BJ (cell line): Measurements from ENCODE around the gene CDC42BPA. TPM values are rescaled to one million over a fixed set of nuclear protein-coding genes. Genes with fewer than 3 reads are reported as not detected.
"Not testable (repeated sequence)": the region's sequence is repeated elsewhere in the genome, so short reads cannot be mapped to it uniquely, and the experiment has no call there.

Experiments
- CTCF ChIA-PET: fragments of 350-600 bp; formaldehyde crosslinking; extraction: SDS; loops from one replicate; lab custom pipeline; 2021; ENCODE audit warnings: antibody characterized with exemption, inconsistent platforms; lab: Yijun Ruan, JAX
- POLR2A ChIA-PET: fragments of 300-600 bp; sonication (Branson Sonifier 250); formaldehyde crosslinking; extraction: SDS; loops from one replicate; lab custom pipeline; 2021; ENCODE audit warnings: antibody characterized with exemption; lab: Charles Lee
- DNase-seq: peaks from one replicate; pipeline ENCODE4 v3.0.0-alpha.2; 2011; ENCODE audit warnings: low read depth
- H3K27me3 ChIP-seq: 2 replicates; pipeline ENCODE4 v1.6.0; 2011; ENCODE audit warnings: low read length; ENCODE audit not compliant: control insufficient read depth, insufficient read depth
- H3K36me3 ChIP-seq: 2 replicates; pipeline ENCODE4 v1.5.1; 2011; ENCODE audit warnings: low read length; ENCODE audit not compliant: control insufficient read depth, insufficient read depth
- H3K4me3 ChIP-seq: 2 replicates; pipeline ENCODE4 v1.5.1; 2011; ENCODE audit warnings: low read depth, mild to moderate bottlenecking, control low read depth, low read length
- polyA plus RNA-seq: library from polyadenylated mRNA; depleted of rRNA; stranded (reverse); fragments of >200 nt; gene quantifications from 2 replicates; pipeline ENCODE4 v1.2.3, GENCODE V29; 2011
- TF ChIP-seq, protein P1 (sequence below): IDR thresholded peaks from 2 replicates; pipeline ENCODE4 v1.5.1; 2011; ENCODE audit warnings: low read depth, mild to moderate bottlenecking, control low read depth, inconsistent platforms, low read length, moderate library complexity; ENCODE audit not compliant: insufficient read depth

CDC42BPA gene
- polyA plus RNA-seq, 1 experiment: 17.9 TPM

- ChIA-PET POLR2A (no interaction called here), CTCF (interaction anchor here (1.0 kb wide), 1 partner anchor 15 kb away, joined by 3 read pairs; no protein-coding TSS in a partner anchor)
- TF ChIP-seq, protein P1, sequence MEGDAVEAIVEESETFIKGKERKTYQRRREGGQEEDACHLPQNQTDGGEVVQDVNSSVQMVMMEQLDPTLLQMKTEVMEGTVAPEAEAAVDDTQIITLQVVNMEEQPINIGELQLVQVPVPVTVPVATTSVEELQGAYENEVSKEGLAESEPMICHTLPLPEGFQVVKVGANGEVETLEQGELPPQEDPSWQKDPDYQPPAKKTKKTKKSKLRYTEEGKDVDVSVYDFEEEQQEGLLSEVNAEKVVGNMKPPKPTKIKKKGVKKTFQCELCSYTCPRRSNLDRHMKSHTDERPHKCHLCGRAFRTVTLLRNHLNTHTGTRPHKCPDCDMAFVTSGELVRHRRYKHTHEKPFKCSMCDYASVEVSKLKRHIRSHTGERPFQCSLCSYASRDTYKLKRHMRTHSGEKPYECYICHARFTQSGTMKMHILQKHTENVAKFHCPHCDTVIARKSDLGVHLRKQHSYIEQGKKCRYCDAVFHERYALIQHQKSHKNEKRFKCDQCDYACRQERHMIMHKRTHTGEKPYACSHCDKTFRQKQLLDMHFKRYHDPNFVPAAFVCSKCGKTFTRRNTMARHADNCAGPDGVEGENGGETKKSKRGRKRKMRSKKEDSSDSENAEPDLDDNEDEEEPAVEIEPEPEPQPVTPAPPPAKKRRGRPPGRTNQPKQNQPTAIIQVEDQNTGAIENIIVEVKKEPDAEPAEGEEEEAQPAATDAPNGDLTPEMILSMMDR: no peak
- Histone ChIP-seq H3K27me3 (no peaks in the 10 kb centered on the region), H3K4me3 (no peak overlapping the region), H3K36me3 (0 out of 2 replicates have a peak, but pooled peaks cover 1% of the 10 kb centered on the region)
- DNase-seq: no peak
These were observed 73.8 kb downstream of the CDC42BPA start for GRCh38 chr1:227244339-227245118.

DNA sequence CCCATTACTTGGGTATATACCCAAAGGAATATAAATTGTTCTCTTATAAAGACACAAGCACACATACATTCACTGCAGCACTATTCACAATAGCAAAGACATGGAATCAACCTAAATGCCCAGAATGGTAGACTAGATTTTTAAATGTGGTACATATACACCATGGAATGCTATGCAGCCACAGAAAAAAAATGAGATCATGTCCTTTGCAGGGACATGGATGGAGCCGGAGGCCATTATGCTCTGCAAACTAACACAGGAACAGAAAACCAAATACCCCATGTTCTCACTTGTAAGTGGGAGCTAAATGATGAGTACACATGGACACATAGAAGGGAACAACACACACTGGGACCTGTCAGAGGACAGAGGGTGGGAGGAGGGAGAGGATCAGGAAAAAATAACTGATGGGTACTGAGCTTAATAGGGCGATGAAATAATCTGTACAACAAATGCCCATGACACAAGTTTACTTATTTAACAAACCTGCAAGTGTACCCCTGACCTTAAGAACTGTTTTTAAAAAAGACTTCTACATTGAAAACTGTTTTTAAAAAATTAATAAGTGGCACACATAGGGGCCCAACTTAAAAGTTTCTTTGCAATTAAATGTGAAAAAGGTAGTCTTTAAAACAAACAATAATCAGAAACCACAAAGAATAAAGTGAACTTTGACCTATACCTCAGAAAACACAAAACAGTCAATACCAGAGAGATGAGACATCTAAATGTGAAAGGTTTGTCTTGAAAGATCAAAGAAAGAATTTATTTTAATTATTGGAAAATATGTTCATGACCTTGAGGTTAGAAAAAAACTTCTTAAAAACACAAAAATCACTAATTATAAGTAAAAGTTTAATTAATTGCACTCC lies 75.2 kb downstream of the CDC42BPA start:
- H3K27me3 ChIP-seq: no peaks in the 10 kb centered on the region
- POLR2A ChIA-PET: no interaction called here
- TF ChIP-seq, protein P1: no peak
- CTCF ChIA-PET: no interaction called here
- no peak for DNase-seq
- H3K4me3 ChIP-seq: no peak overlapping the region
- H3K36me3 ChIP-seq: 0 out of 2 replicates have a peak, but pooled peaks cover 1% of the 10 kb centered on the region

DNA sequence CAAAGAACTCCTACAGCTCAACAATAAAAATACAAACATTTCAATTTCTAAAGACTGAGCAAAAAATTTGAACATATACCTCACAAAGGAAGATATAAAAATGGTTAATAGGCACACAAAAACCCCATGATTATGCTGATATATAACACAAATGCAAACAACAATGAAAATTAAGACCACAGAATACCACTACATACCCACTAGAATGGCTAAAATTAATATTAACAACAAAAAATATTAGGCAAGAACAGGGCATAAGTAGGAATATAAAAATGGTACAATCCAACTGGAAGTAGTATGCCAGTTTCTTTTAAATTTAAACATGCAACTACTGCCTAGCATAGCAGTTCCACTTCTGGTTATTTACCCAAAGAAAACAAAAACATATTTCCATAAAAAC lies 77.3 kb downstream of the CDC42BPA start:
- POLR2A ChIA-PET: no interaction called here
- TF ChIP-seq, protein P1: no peak
- DNase-seq: no peak
- H3K4me3 ChIP-seq: no peak overlapping the region
- H3K36me3 ChIP-seq: 0 out of 2 replicates have a peak, but pooled peaks cover 1% of the 10 kb centered on the region
- H3K27me3 ChIP-seq: no peaks in the 10 kb centered on the region
- CTCF ChIA-PET: no interaction called here

- TF ChIP-seq, protein P1: peak; percentile 55
- ChIA-PET CTCF (interaction anchor here (0.8 to 1.3 kb wide), 6 partner anchors 14 to 204 kb away, joined by 3 to 6 read pairs (median 4); no protein-coding TSS in a partner anchor), POLR2A (no interaction called here)
- H3K36me3 ChIP-seq: no peaks in the 10 kb centered on the region
- H3K27me3 ChIP-seq: no peaks in the 10 kb centered on the region
- H3K4me3 ChIP-seq: no peak overlapping the region
- peak; percentile 4 for DNase-seq
These were observed 83.3 kb downstream of the CDC42BPA start for GRCh38 chr1:227234998-227235405.

GRCh38 chr1:227231128-227231527 lies 87.2 kb downstream of the CDC42BPA start:
- H3K27me3 ChIP-seq, CTCF ChIA-PET, POLR2A ChIA-PET, H3K4me3 ChIP-seq, H3K36me3 ChIP-seq, DNase-seq: not testable (repeated sequence)
